ENCODE measurements around the gene SUB1. TPM values are rescaled to one million over a fixed set of nuclear protein-coding genes. Genes with fewer than 3 reads are reported as not detected.

Gene SUB1
- polyA plus RNA-seq, 1 experiment = 367 TPM

- Histone ChIP-seq H3K27me3 (ENCODE audit: control insufficient read depth, insufficient read depth, low read length) (no peaks in the 10 kb centered on the region), H3K27ac (ENCODE audit: low read depth, low read length) (no peak overlapping the region), H3K9me3 (ENCODE audit: control insufficient read depth, insufficient read depth, low read length) (no peaks in the 10 kb centered on the region; the same call in 1 of the 2 replicates), H3K4me3 (ENCODE audit: low read depth, low read length) (no peak overlapping the region)
- TF ChIP-seq CTCF (IDR thresholded peaks at IDR 0.05; ENCODE audit: low read depth, low read length) = no peak
- POLR2A ChIA-PET = no interaction called here
- CTCF ChIA-PET = interaction anchor here (0.5 to 1.9 kb wide), 3 partner anchors 49 to 94 kb away, joined by 3 to 18 read pairs (median 10); no protein-coding TSS in a partner anchor
- DNase-seq (ENCODE audit: low read depth, low spot score) = no peak
Observed at GRCh38 chr5:32583582-32584232, 1.6 kb upstream of the SUB1 start.

- no peak for TF ChIP-seq CTCF (IDR thresholded peaks at IDR 0.05; ENCODE audit: low read depth, low read length)
- Histone ChIP-seq H3K27me3 (ENCODE audit: control insufficient read depth, insufficient read depth, low read length) (no peaks in the 10 kb centered on the region), H3K27ac (ENCODE audit: low read depth, low read length) (no peak overlapping the region), H3K9me3 (ENCODE audit: control insufficient read depth, insufficient read depth, low read length) (no peaks in the 10 kb centered on the region; the same call in 1 of the 2 replicates), H3K4me3 (ENCODE audit: low read depth, low read length) (no peak overlapping the region)
- DNase-seq (ENCODE audit: low read depth, low spot score) = no peak
- CTCF ChIA-PET = interaction anchor here (0.6 to 1.9 kb wide), 3 partner anchors 33 to 352 kb away, joined by 3 to 18 read pairs (median 3); no protein-coding TSS in a partner anchor
- POLR2A ChIA-PET = interaction anchor here (0.8 to 1.5 kb wide), 2 partner anchors 79 to 95 kb away, joined by 4 to 6 read pairs; no protein-coding TSS in a partner anchor
Observed at GRCh38 chr5:32584646-32585045, 711 bp upstream of the SUB1 start.

GRCh38 chr5:32585122-32585445 is 273 bp upstream of the SUB1 start:
- Histone ChIP-seq H3K4me3 (ENCODE audit: low read depth, low read length) (no peak overlapping the region), H3K27me3 (ENCODE audit: control insufficient read depth, insufficient read depth, low read length) (no peaks in the 10 kb centered on the region), H3K9me3 (ENCODE audit: control insufficient read depth, insufficient read depth, low read length) (no peaks in the 10 kb centered on the region; the same call in 1 of the 2 replicates), H3K27ac (ENCODE audit: low read depth, low read length) (no peak overlapping the region)
- DNase-seq (ENCODE audit: low read depth, low spot score) = no peak
- no peak for TF ChIP-seq CTCF (IDR thresholded peaks at IDR 0.05; ENCODE audit: low read depth, low read length)
- ChIA-PET CTCF (interaction anchor here (0.6 to 1.9 kb wide), 5 partner anchors 27 to 352 kb away, joined by 3 to 18 read pairs (median 3); no protein-coding TSS in a partner anchor), POLR2A (interaction anchor here (0.8 to 1.5 kb wide), 2 partner anchors 79 to 96 kb away, joined by 4 to 6 read pairs; no protein-coding TSS in a partner anchor)

- ChIA-PET POLR2A (no interaction called here), CTCF (interaction anchor here (0.6 to 1.3 kb wide), 2 partner anchors 82 to 97 kb away, joined by 5 to 17 read pairs; no protein-coding TSS in a partner anchor)
Observed at GRCh38 chr5:32586276-32586599, 881 bp downstream of the SUB1 start.

More at GRCh38 chr5:32586276-32586599, 881 bp downstream of the SUB1 start:
- H3K27me3 ChIP-seq (ENCODE audit: control insufficient read depth, insufficient read depth, low read length) = no peaks in the 10 kb centered on the region
- TF ChIP-seq CTCF (IDR thresholded peaks at IDR 0.05; ENCODE audit: low read depth, low read length) = no peak
- no peak for DNase-seq (ENCODE audit: low read depth, low spot score)
- peak overlapping the region; percentile 92 for H3K4me3 ChIP-seq (ENCODE audit: low read depth, low read length)
- H3K27ac ChIP-seq (ENCODE audit: low read depth, low read length) = no peak overlapping the region
- no peaks in the 10 kb centered on the region; the same call in 1 of the 2 replicates for H3K9me3 ChIP-seq (ENCODE audit: control insufficient read depth, insufficient read depth, low read length)

Data from AG04450 (cell line).